Keratinocyte (primary cell): ENCODE measurements around the gene SH2D2A.

Experiments used
- EZH2 ChIP-seq: IDR thresholded peaks from one replicate; pipeline ENCODE4 v1.6.1; 2012; ENCODE audit warnings: inconsistent platforms, mild to moderate bottlenecking, low read length, moderate library complexity
- TF ChIP-seq, protein P1 (sequence below), 3 experiments: IDR thresholded peaks in 1 of 3; conservative IDR thresholded peaks in 1 of 3; optimal IDR thresholded peaks in 1 of 3; 2 replicates in 2 of 3; 3 replicates in 1 of 3; pipeline versions ENCODE3 to v1.5.1; 2011; ENCODE audit warnings: low read length in 3 of 3, mild to moderate bottlenecking in 3 of 3, moderate library complexity in 2 of 3, control low read depth in 1 of 3, inconsistent platforms in 1 of 3; ENCODE audit not compliant: insufficient read depth in 2 of 3; ENCODE audit errors: extremely low read depth in 1 of 3

DNA sequence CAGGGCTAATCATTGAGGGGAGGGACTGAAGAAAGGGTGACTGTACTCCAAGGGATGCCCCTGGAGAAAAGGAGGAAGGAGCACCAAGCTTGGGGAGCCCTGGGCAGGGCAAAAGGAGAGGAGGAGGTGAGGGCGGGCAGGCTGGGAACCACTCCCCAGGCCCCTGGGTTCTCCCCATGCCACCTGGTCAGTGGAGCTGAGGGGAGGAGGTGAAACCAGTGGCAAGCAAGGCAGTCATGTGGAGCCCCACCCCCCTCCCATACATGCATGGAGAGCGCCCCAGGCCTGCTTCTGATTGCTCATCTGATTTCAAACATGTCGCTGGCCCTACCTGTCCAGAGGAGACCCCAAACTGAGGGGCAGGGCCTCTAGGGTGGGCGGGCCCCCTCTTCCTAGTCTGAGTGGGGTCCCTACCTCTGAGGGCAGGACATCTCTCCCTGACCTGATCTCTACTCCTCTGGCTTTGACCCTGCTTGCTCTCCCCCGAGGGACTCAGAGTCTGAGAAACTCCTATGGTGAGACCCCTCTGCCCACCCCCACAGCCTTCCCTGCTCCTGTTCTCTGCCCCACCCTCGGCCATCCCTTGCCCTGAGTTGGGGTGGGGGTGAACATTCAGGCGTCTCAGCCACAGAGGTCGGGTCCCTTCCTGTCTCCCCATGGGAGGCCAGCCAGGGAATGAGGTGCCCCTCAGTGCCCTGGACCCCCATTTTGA lies 23.7 kb upstream of the SH2D2A start:
- TF ChIP-seq, protein P1, sequence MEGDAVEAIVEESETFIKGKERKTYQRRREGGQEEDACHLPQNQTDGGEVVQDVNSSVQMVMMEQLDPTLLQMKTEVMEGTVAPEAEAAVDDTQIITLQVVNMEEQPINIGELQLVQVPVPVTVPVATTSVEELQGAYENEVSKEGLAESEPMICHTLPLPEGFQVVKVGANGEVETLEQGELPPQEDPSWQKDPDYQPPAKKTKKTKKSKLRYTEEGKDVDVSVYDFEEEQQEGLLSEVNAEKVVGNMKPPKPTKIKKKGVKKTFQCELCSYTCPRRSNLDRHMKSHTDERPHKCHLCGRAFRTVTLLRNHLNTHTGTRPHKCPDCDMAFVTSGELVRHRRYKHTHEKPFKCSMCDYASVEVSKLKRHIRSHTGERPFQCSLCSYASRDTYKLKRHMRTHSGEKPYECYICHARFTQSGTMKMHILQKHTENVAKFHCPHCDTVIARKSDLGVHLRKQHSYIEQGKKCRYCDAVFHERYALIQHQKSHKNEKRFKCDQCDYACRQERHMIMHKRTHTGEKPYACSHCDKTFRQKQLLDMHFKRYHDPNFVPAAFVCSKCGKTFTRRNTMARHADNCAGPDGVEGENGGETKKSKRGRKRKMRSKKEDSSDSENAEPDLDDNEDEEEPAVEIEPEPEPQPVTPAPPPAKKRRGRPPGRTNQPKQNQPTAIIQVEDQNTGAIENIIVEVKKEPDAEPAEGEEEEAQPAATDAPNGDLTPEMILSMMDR (optimal IDR thresholded peaks at IDR 0.05 in 1 of 3, IDR thresholded peaks at IDR 0.05 in 1 of 3, conservative IDR thresholded peaks at IDR 0.05 in 1 of 3; ENCODE audit: extremely low read depth in 1 of 3, insufficient read depth in 2 of 3, low read length in 3 of 3): no peak
- no peak for TF ChIP-seq EZH2
